SK-N-SH (cell line): ENCODE data around the gene PLAAT1.

Experiments used
- CTCF ChIP-seq: fragments of 200-600 bp; sonication (generic); IDR thresholded peaks from 2 replicates; pipeline ENCODE4 v1.6.1; 2017; ENCODE audit warnings: antibody characterized with exemption, mild to moderate bottlenecking, moderate library complexity
- MXI1 ChIP-seq: IDR thresholded peaks from 2 replicates; pipeline ENCODE4 v1.6.1; 2012; ENCODE audit warnings: mild to moderate bottlenecking, low read depth, low read length, improper control_type of control experiment

- TF ChIP-seq CTCF (no peak), MXI1 (no peak)
Measured at GRCh38 chr3:193207290-193208273, 33.4 kb upstream of the PLAAT1 start.
